GM21526 (cell line): Measurements from ENCODE around the gene HUS1.
A peak's percentile ranks its signal among the peaks of the same experiment; 100 is the strongest.
"Not testable (repeated sequence)": the region's sequence is repeated elsewhere in the genome, so short reads cannot be mapped to it uniquely, and the experiment has no call there.

Experiments
- ATAC-seq: cut with Tn5 transposase; IDR thresholded peaks from one replicate; pipeline ENCODE4 v1.9.1; 2021; ENCODE audit warnings: moderate library complexity; ENCODE audit not compliant: unreplicated experiment, low FRiP score

HUS1 gene

GRCh38 chr7:47980648-47981047, 1.2 kb upstream of the HUS1 start:
- ATAC-seq, result not testable (repeated sequence)

- no peak for ATAC-seq
These were observed 392 bp upstream of the HUS1 start for GRCh38 chr7:47979832-47980181.

GRCh38 chr7:47978790-47979144, 648 bp downstream of the HUS1 start:
- ATAC-seq, result no peak

- ATAC-seq, result no peak
These were observed 5.7 kb downstream of the HUS1 start for GRCh38 chr7:47973739-47974138.

- ATAC-seq, result no peak
These were observed 8.7 kb downstream of the HUS1 start for GRCh38 chr7:47970761-47971160.

- ATAC-seq, result peak; percentile 70
These were observed 10.3 kb downstream of the HUS1 start for GRCh38 chr7:47968847-47969774.

- no peak for ATAC-seq
These were observed 11.7 kb downstream of the HUS1 start for GRCh38 chr7:47967708-47968107.

GRCh38 chr7:47967123-47967522, 12.3 kb downstream of the HUS1 start:
- ATAC-seq, result no peak

GRCh38 chr7:47965456-47965855, 14.0 kb downstream of the HUS1 start:
- no peak for ATAC-seq

GRCh38 chr7:47962262-47962661, 17.2 kb downstream of the HUS1 start:
- ATAC-seq, result no peak

- ATAC-seq, result no peak
These were observed 22.3 kb downstream of the HUS1 start for GRCh38 chr7:47957156-47957555.

GRCh38 chr7:47956220-47956619, 23.2 kb downstream of the HUS1 start:
- no peak for ATAC-seq

- no peak for ATAC-seq
These were observed 25.0 kb downstream of the HUS1 start for GRCh38 chr7:47954231-47954911.

- ATAC-seq, result no peak
These were observed 25.6 kb downstream of the HUS1 start for GRCh38 chr7:47953822-47954221.

- ATAC-seq, result no peak
These were observed 27.2 kb downstream of the HUS1 start for GRCh38 chr7:47952224-47952623.

GRCh38 chr7:47951374-47951773, 28.0 kb downstream of the HUS1 start:
- no peak for ATAC-seq

- no peak for ATAC-seq
These were observed 28.7 kb downstream of the HUS1 start for GRCh38 chr7:47950714-47951113.

GRCh38 chr7:47949703-47950102, 29.7 kb downstream of the HUS1 start:
- ATAC-seq, result no peak

- ATAC-seq, result no peak
These were observed 31.1 kb downstream of the HUS1 start, which contains the start of gene PKD1L1 for GRCh38 chr7:47948141-47948790. PKD1L1 (minus strand) TSS chr7:47948466; CDS start chr7:47948440, 26 bp downstream.

GRCh38 chr7:47947355-47947749, 32.1 kb downstream of the HUS1 start:
- ATAC-seq, result no peak

- no peak for ATAC-seq
These were observed 32.6 kb downstream of the HUS1 start for GRCh38 chr7:47946581-47947354.
